GM10266 (cell line): ENCODE measurements around the gene KNCN.

Experiments
- DNase-seq: peaks from one replicate; pipeline ENCODE4 v3.0.0; 2012; ENCODE audit errors: extremely low spot score
- CTCF ChIP-seq: IDR thresholded peaks from 2 replicates; pipeline ENCODE4 v1.5.1; 2012; ENCODE audit warnings: mild to moderate bottlenecking, low read depth; ENCODE audit not compliant: control insufficient read depth, insufficient read depth; ENCODE audit errors: missing control alignments

The KNCN gene

GRCh38 chr1:46544561-46545240, 6.7 kb downstream of the KNCN start:
- TF ChIP-seq CTCF = no peak
- no peak for DNase-seq

GRCh38 chr1:46543761-46544560, 7.5 kb downstream of the KNCN start:
- TF ChIP-seq CTCF = no peak
- no peak for DNase-seq

GRCh38 chr1:46543382-46543760, 8.1 kb downstream of the KNCN start:
- no peak for TF ChIP-seq CTCF
- no peak for DNase-seq

- no peak for DNase-seq
- no peak for TF ChIP-seq CTCF
These were observed 11.5 kb downstream of the KNCN start for GRCh38 chr1:46539972-46540371.

- TF ChIP-seq CTCF = no peak
- DNase-seq = no peak
These were observed 13.3 kb downstream of the KNCN start for GRCh38 chr1:46538147-46538546.

GRCh38 chr1:46537651-46538050, 13.8 kb downstream of the KNCN start:
- DNase-seq = no peak
- TF ChIP-seq CTCF = no peak

- no peak for TF ChIP-seq CTCF
These were observed 14.9 kb downstream of the KNCN start for GRCh38 chr1:46536527-46536926.

More at GRCh38 chr1:46536527-46536926, 14.9 kb downstream of the KNCN start:
- no peak for DNase-seq
